ENCODE measurements around the gene AP5Z1.

Gene AP5Z1

DNA sequence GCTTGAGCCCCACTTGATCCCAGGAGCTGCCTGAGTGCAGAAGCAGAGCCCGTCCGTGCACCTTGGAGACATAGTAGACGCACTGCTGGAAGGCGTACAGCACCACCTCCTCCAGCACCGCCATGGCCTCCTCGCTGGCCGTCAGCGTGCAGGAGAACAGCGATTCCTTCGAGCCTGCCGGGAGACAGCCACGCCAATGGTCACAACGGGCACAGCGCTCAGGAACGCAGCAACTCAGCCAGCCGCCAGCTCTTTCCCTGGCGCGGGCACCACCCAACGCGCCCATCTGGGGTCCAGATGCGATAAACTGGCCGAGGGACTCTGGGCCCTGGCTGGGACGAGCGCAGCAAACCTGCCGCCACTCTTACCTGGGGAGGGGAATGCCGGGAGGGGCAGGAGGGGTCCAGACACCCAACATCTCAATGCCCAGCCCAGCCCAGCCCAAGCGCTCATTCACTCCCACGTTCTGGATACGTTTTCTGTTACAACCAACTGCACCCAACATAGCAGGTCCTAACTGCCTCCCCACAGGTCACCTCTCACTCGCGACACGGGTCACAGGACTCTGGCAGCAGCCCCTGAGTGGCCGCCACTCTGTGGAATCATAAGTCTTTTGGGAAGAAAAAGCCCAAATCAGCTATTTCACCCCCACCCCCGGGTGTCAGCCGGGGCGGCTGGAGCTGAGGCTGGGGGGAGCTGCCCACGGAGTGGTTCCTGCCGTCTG, 41.9 kb downstream of the AP5Z1 start:
- no peaks in the 10 kb centered on the region for H3K27me3 ChIP-seq (ENCODE audit: control insufficient read depth, insufficient read depth, low read length)
- no peaks in the 10 kb centered on the region for H3K4me1 ChIP-seq (ENCODE audit: control insufficient read depth, insufficient read depth, low read length)
- no peaks in the 10 kb centered on the region for H3K36me3 ChIP-seq (ENCODE audit: control insufficient read depth, insufficient read depth, low read length)
- no peak overlapping the region for H3K27ac ChIP-seq (ENCODE audit: low read depth, low read length)
- no peak overlapping the region for H3K4me3 ChIP-seq (ENCODE audit: low read depth, low read length)
- H3K9ac ChIP-seq (ENCODE audit: low read depth, low read length), result no peak overlapping the region
- H3K9me3 ChIP-seq (ENCODE audit: control insufficient read depth, insufficient read depth, low read length), result no peaks in the 10 kb centered on the region

DNA sequence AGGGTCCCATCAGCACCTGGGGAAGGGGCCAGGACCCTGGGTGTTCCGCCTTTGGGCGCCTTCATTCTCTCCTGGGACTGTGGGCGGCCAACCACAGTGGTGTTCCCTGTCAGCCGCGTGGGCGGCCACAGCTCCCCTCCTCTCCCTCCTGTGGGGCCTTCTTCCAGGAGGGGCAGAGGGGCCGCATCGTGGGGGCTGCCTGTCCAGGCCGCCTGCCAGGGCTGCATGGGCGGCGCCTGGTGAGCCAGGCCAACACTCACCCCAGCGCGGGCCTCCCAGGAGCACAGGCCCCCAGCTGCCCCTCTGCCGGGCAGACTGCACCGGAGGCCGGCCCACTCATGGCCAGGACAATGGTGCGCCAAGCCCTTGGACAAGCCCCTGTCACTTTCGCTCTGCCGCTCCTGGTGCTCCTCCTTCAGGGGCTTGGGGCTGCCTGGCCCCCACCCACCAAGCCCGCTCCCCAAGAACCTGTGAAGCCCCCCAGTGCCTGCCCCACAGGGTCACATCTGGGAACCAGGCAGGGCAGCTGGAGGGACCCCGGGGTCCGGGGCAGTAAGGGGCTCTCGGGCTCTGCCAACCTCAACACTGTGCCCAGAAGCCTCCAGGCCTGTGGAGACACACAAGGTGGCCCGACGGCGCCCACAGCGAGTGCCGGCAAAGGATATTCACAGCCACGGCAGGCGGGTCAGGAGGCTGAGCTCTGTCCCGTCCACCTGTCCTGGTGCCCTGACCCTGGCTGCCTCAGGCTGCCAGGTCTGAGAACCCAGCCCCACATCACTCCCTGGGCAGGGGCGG, 42.8 kb downstream of the AP5Z1 start:
- H3K9ac ChIP-seq (ENCODE audit: low read depth, low read length), result no peak overlapping the region
- H3K27ac ChIP-seq (ENCODE audit: low read depth, low read length), result no peak overlapping the region
- H3K9me3 ChIP-seq (ENCODE audit: control insufficient read depth, insufficient read depth, low read length), result no peaks in the 10 kb centered on the region
- no peak overlapping the region for H3K4me3 ChIP-seq (ENCODE audit: low read depth, low read length)
- H3K4me1 ChIP-seq (ENCODE audit: control insufficient read depth, insufficient read depth, low read length), result no peaks in the 10 kb centered on the region
- no peaks in the 10 kb centered on the region for H3K27me3 ChIP-seq (ENCODE audit: control insufficient read depth, insufficient read depth, low read length)
- H3K36me3 ChIP-seq (ENCODE audit: control insufficient read depth, insufficient read depth, low read length), result no peaks in the 10 kb centered on the region

DNA sequence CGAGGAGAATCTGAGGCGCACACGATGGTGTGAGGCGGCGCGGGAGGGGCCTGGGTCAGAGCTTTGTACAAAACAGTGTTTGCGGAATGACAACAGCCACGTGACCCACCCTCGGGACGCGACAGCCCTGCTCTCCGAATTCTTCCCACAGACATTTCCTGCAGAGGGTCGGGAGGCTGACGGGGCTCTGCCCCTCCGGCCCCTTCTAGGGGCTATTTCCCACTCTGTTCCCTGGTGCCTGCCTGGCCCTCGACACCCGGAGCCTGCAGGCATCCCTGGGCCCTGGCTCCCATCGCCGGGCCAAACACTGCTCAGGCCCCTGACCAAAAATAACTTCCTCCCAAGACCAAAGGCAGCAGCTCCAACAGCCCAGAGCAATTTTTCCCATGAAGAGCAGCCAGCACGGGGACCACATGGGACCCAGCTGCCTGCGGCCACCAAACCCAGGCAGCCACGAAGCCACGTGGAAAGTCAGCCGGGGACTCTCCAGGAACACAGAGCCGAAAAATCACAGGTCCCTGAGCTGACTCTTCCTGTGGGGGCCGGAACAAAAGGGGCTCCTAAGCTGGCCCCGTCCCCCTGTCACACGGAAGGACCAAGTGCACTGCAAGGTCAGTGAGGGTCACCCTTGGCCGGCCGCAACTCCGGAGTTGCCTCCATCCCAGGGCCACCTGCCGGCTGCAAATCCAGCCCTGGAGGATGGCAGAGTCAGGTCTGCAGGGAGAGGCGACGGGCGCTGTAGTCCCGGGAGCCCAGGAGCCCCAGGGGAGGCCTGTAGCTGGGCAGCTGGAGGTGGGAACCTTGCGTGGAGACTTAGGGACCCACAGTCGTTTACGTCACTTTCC, 44.4 kb downstream of the AP5Z1 start:
- Histone ChIP-seq H3K36me3 (ENCODE audit: control insufficient read depth, insufficient read depth, low read length) (no peaks in the 10 kb centered on the region), H3K27ac (ENCODE audit: low read depth, low read length) (no peak overlapping the region), H3K9ac (ENCODE audit: low read depth, low read length) (no peak overlapping the region), H3K27me3 (ENCODE audit: control insufficient read depth, insufficient read depth, low read length) (no peaks in the 10 kb centered on the region), H3K4me3 (ENCODE audit: low read depth, low read length) (no peak overlapping the region), H3K4me1 (ENCODE audit: control insufficient read depth, insufficient read depth, low read length) (no peaks in the 10 kb centered on the region), H3K9me3 (ENCODE audit: control insufficient read depth, insufficient read depth, low read length) (no peaks in the 10 kb centered on the region)

DNA sequence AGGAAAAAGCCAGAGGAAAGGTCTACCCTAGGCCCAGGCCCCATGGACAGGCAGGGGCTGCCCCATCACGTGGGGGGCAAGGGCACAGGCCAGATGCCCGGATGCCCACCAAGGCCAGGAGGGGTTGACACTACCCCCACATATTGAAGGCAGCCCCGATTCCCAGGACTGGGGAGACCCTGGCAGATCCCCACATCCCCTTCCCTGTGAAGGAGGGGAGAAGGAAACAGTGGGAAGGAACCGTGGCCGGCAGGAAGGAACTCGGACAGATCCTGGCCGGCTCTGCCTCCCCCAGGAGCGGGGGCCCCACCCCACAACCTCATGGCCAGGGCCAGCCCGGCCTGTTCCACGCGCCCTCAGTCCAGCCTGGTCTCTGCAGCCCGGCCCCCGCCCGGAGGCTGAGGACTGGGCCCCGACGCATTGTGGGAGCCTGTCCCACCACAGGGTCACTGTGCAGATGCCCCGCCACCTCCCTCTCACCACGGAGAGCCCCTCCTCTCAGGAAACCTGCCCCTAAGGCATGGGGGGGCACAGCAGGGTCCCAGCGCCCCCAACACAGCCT, 45.1 kb downstream of the AP5Z1 start:
- H3K27me3 ChIP-seq (ENCODE audit: control insufficient read depth, insufficient read depth, low read length), result no peaks in the 10 kb centered on the region
- no peaks in the 10 kb centered on the region for H3K9me3 ChIP-seq (ENCODE audit: control insufficient read depth, insufficient read depth, low read length)
- H3K4me1 ChIP-seq (ENCODE audit: control insufficient read depth, insufficient read depth, low read length), result no peaks in the 10 kb centered on the region
- H3K9ac ChIP-seq (ENCODE audit: low read depth, low read length), result no peak overlapping the region
- H3K4me3 ChIP-seq (ENCODE audit: low read depth, low read length), result no peak overlapping the region
- no peaks in the 10 kb centered on the region for H3K36me3 ChIP-seq (ENCODE audit: control insufficient read depth, insufficient read depth, low read length)
- no peak overlapping the region for H3K27ac ChIP-seq (ENCODE audit: low read depth, low read length)

DNA sequence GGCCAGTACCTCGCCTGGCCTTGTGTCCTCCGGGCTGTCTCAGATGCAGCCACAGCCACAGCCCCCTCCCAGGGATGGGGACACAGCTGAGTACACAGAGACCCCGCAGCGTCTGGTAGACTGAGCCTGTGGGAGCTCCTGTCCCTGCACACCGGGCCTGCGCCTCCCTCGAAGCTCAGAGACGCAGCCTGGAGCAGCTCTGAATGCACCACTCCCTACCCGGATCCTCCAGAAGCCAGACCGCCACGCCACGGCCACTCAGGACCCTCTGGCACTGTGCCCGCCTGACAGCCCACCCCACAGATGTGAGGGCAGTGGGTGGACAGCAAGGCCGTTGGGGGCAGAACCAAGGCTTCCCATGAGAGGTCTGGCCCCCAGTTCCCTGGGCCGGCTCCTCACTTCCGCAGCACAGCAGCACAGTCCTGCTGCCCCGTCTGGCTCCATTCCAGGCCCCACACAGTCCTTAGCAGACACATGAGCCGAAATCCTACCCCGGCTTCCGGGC, 45.6 kb downstream of the AP5Z1 start:
- Histone ChIP-seq H3K9ac (ENCODE audit: low read depth, low read length) (no peak overlapping the region), H3K36me3 (ENCODE audit: control insufficient read depth, insufficient read depth, low read length) (no peaks in the 10 kb centered on the region), H3K4me1 (ENCODE audit: control insufficient read depth, insufficient read depth, low read length) (no peaks in the 10 kb centered on the region), H3K9me3 (ENCODE audit: control insufficient read depth, insufficient read depth, low read length) (no peaks in the 10 kb centered on the region), H3K27ac (ENCODE audit: low read depth, low read length) (no peak overlapping the region), H3K4me3 (ENCODE audit: low read depth, low read length) (no peak overlapping the region), H3K27me3 (ENCODE audit: control insufficient read depth, insufficient read depth, low read length) (no peaks in the 10 kb centered on the region)

DNA sequence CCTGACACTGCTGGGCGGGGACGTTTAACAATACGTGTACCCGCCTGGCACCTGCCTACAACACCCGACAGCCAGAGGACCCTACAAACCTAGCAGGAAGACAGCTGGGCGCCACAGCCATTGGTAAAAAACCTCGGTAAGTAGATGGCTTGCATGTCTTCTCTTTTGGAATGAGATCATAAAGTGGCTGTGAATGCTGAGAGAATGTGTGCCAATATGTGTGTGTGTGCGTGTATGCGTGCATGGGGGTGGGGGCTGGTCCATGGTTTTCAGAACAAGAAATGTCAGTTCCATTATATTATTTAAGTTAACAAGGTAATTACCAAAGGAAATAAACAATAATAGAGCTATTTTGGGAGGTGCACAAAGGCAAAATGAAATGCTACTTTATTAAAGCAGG, 47.3 kb downstream of the AP5Z1 start:
- no peak overlapping the region for H3K4me3 ChIP-seq (ENCODE audit: low read depth, low read length)
- no peak overlapping the region for H3K9ac ChIP-seq (ENCODE audit: low read depth, low read length)
- no peak overlapping the region for H3K27ac ChIP-seq (ENCODE audit: low read depth, low read length)
- H3K4me1 ChIP-seq (ENCODE audit: control insufficient read depth, insufficient read depth, low read length), result no peaks in the 10 kb centered on the region
- H3K27me3 ChIP-seq (ENCODE audit: control insufficient read depth, insufficient read depth, low read length), result no peaks in the 10 kb centered on the region
- H3K9me3 ChIP-seq (ENCODE audit: control insufficient read depth, insufficient read depth, low read length), result no peaks in the 10 kb centered on the region
- H3K36me3 ChIP-seq (ENCODE audit: control insufficient read depth, insufficient read depth, low read length), result no peaks in the 10 kb centered on the region

DNA sequence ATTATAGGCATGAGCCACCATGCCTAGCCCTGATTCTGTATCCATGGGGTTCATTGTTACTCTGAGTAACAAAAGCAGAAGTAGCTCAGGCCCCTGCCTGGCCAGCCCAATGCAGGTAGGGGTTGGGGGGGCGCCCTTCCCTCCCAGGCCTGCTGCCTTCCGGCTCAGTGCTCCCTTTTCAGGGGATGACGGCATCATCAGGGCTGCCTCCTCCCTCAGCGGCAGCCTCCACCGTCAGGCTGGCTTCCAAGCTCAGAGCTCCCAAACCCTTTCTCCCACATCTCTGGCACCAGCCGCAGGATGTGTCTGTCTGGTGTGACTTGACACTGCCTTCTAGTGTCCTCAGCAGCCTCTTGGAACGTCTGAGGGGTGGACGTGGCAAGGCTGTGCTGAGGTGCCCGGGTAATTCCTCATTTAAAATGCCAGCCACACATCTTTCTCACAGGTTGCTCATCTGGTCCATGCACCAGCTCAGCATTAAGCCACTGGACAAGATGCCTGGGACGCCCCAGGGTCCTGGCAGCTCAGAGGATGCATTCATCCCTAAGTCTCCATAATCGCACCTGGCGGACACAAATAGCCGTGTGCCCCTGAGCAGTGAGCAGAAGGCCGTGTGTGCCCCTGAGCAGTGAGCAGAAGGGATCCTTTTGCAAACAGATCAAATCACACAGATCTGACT, 48.2 kb downstream of the AP5Z1 start:
- no peak overlapping the region for H3K9ac ChIP-seq (ENCODE audit: low read depth, low read length)
- no peaks in the 10 kb centered on the region for H3K27me3 ChIP-seq (ENCODE audit: control insufficient read depth, insufficient read depth, low read length)
- no peak overlapping the region for H3K4me3 ChIP-seq (ENCODE audit: low read depth, low read length)
- H3K9me3 ChIP-seq (ENCODE audit: control insufficient read depth, insufficient read depth, low read length), result no peaks in the 10 kb centered on the region
- H3K36me3 ChIP-seq (ENCODE audit: control insufficient read depth, insufficient read depth, low read length), result no peaks in the 10 kb centered on the region
- no peaks in the 10 kb centered on the region for H3K4me1 ChIP-seq (ENCODE audit: control insufficient read depth, insufficient read depth, low read length)
- H3K27ac ChIP-seq (ENCODE audit: low read depth, low read length), result no peak overlapping the region

DNA sequence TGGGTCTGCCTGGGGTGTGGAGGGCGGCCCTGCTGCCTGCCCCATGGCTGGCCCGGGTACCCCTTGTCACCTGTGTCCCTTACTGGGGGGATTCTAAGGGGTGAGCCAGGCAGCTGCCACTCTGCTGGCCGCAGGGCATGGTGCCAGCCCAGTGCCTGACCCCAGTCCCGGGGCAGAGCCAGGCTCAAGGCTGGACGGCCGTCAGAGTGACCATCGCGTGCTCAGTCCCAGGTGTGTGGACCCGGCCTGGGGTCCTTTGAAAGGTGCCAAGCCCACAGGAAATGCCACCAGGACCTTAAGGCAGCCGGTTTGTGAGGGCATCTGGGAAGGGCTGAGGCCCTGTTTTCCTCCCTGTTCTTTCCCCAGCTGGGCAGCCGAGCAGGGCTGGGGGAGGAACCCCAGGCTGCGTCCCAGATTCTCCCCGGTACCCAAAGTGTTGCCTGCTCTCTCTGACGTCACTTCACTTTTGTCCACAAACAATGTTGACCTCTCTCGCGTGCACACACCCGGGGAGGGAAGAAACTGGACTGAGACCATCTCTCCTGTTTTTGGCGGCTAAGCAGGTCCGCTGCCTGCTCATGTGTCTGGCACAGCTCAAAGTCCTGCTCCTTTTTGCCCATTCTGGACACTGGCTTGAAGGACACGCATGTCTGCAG, 48.8 kb downstream of the AP5Z1 start:
- Histone ChIP-seq H3K4me3 (ENCODE audit: low read depth, low read length) (no peak overlapping the region), H3K27ac (ENCODE audit: low read depth, low read length) (no peak overlapping the region), H3K27me3 (ENCODE audit: control insufficient read depth, insufficient read depth, low read length) (no peaks in the 10 kb centered on the region), H3K36me3 (ENCODE audit: control insufficient read depth, insufficient read depth, low read length) (no peaks in the 10 kb centered on the region), H3K4me1 (ENCODE audit: control insufficient read depth, insufficient read depth, low read length) (no peaks in the 10 kb centered on the region), H3K9me3 (ENCODE audit: control insufficient read depth, insufficient read depth, low read length) (no peaks in the 10 kb centered on the region), H3K9ac (ENCODE audit: low read depth, low read length) (no peak overlapping the region)

DNA sequence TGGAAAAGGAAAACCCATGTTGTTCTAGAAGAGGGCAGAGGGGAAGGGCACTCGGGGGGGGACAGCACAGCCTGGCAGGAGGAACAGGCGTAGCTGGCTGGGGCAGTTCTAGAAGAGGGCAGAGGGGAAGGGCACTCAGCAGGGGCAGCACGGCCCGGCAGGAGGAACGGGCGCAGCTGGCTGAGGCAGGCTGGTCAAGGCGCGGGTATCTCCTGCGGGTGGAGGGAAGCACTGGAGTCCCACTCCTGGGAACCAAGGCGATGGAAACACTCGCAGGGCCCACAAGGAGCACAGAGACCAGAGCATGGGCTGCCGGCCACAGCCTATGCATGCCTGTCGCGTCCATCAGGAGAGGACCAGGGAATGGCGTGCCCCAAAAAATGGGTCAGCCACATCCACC, 49.7 kb downstream of the AP5Z1 start:
- Histone ChIP-seq H3K4me1 (ENCODE audit: control insufficient read depth, insufficient read depth, low read length) (no peaks in the 10 kb centered on the region), H3K27ac (ENCODE audit: low read depth, low read length) (no peak overlapping the region), H3K36me3 (ENCODE audit: control insufficient read depth, insufficient read depth, low read length) (no peaks in the 10 kb centered on the region), H3K4me3 (ENCODE audit: low read depth, low read length) (no peak overlapping the region), H3K27me3 (ENCODE audit: control insufficient read depth, insufficient read depth, low read length) (no peaks in the 10 kb centered on the region), H3K9me3 (ENCODE audit: control insufficient read depth, insufficient read depth, low read length) (no peaks in the 10 kb centered on the region), H3K9ac (ENCODE audit: low read depth, low read length) (no peak overlapping the region)

Data from HUES48 (cell line).